ENCODE results near the gene TBC1D10B. TPM values are rescaled to one million over a fixed set of nuclear protein-coding genes. Genes with fewer than 3 reads are reported as not detected.
A peak's percentile ranks its signal among the peaks of the same experiment; 100 is the strongest.

The TBC1D10B gene
- total and polyA plus RNA-seq, 9 of the 15 experiments (the other 6 are each of a cell fraction or from before 2014, with no cell fraction given) = 2.2 to 55.4 (median 17.5) TPM

- no peak for TF ChIP-seq ZNF280A (IDR thresholded peaks at IDR 0.05; ENCODE audit: low read depth, partially characterized antibody)
- peak; percentile 74 for TF ChIP-seq ZBTB33 (CRISPR knock-in tag; IDR thresholded peaks at IDR 0.05)
- TF ChIP-seq ZNF280B (CRISPR knock-in tag; IDR thresholded peaks at IDR 0.05) = no peak
- TF ChIP-seq HMGN3 (IDR thresholded peaks at IDR 0.05; ENCODE audit: borderline replicate concordance, extremely low read depth, insufficient read length, low read depth, low read length) = peak; percentile 13
- TF ChIP-seq, protein P1, sequence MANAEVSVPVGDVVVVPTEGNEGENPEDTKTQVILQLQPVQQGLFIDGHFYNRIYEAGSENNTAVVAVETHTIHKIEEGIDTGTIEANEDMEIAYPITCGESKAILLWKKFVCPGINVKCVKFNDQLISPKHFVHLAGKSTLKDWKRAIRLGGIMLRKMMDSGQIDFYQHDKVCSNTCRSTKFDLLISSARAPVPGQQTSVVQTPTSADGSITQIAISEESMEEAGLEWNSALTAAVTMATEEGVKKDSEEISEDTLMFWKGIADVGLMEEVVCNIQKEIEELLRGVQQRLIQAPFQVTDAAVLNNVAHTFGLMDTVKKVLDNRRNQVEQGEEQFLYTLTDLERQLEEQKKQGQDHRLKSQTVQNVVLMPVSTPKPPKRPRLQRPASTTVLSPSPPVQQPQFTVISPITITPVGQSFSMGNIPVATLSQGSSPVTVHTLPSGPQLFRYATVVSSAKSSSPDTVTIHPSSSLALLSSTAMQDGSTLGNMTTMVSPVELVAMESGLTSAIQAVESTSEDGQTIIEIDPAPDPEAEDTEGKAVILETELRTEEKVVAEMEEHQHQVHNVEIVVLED (CRISPR knock-in tag; IDR thresholded peaks at IDR 0.05) = no peak
- no peak for TF ChIP-seq KDM1A (IDR thresholded peaks at IDR 0.05)
- TF ChIP-seq, protein P2, sequence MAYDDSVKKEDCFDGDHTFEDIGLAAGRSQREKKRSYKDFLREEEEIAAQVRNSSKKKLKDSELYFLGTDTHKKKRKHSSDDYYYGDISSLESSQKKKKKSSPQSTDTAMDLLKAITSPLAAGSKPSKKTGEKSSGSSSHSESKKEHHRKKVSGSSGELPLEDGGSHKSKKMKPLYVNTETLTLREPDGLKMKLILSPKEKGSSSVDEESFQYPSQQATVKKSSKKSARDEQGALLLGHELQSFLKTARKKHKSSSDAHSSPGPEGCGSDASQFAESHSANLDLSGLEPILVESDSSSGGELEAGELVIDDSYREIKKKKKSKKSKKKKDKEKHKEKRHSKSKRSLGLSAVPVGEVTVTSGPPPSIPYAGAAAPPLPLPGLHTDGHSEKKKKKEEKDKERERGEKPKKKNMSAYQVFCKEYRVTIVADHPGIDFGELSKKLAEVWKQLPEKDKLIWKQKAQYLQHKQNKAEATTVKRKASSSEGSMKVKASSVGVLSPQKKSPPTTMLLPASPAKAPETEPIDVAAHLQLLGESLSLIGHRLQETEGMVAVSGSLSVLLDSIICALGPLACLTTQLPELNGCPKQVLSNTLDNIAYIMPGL (CRISPR knock-in tag; IDR thresholded peaks at IDR 0.05) = no peak
- TF ChIP-seq, protein P3, sequence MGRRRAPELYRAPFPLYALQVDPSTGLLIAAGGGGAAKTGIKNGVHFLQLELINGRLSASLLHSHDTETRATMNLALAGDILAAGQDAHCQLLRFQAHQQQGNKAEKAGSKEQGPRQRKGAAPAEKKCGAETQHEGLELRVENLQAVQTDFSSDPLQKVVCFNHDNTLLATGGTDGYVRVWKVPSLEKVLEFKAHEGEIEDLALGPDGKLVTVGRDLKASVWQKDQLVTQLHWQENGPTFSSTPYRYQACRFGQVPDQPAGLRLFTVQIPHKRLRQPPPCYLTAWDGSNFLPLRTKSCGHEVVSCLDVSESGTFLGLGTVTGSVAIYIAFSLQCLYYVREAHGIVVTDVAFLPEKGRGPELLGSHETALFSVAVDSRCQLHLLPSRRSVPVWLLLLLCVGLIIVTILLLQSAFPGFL (CRISPR knock-in tag; IDR thresholded peaks at IDR 0.05) = no peak
- peak; percentile 55; the same call in 1 of the 2 replicates for TF ChIP-seq POLR2G (IDR thresholded peaks at IDR 0.05; ENCODE audit: low read depth, low read length)
Observed at GRCh38 chr16:30357715-30358576, 12.3 kb downstream of the TBC1D10B start (continued).

Measured in K562 (cell line).